ENCODE results near the gene SERP2. TPM values are rescaled to one million over a fixed set of nuclear protein-coding genes. Genes with fewer than 3 reads are reported as not detected.

The SERP2 gene
- total RNA-seq, 1 donor: 5.8 TPM

Other genes with a start within 250 kb of the SERP2 start
- gene TSC22D1, start 202.5 kb downstream of the SERP2 start, total RNA-seq: 159 and 173 TPM in 2 replicates